Transverse colon (tissue), 4 donors: ENCODE data around the gene MYO9A.

Experiments used
- CTCF ChIP-seq, 5 experiments: fragments of 200-600 bp in 3 of 5; fragments of 450-650 bp in 2 of 5; sonication (generic) in 3 of 5; IDR thresholded peaks; 1 replicate in 2 of 5; 2 replicates in 3 of 5; pipeline ENCODE4 v1.5.1; 2016 to 2017; ENCODE audit warnings: antibody characterized with exemption in 5 of 5, inconsistent platforms in 3 of 5, mild to moderate bottlenecking in 2 of 5, moderate library complexity in 1 of 5
- POLR2A ChIP-seq: fragments of 450-650 bp; IDR thresholded peaks from one replicate; pipeline ENCODE4 v1.6.1; 2016; ENCODE audit warnings: antibody characterized with exemption, mild to moderate bottlenecking, moderate library complexity
- POLR2AphosphoS5 ChIP-seq, 3 donors: sonication (generic); formaldehyde crosslinking; IDR thresholded peaks; one replicate each; pipeline ENCODE4 v1.6.1; 2016; ENCODE audit warnings: antibody characterized with exemption in 3 of 3

- TF ChIP-seq POLR2AphosphoS5 (IDR thresholded peaks at IDR 0.05) = no peak
- TF ChIP-seq CTCF (IDR thresholded peaks at IDR 0.05) = no peak
- no peak for TF ChIP-seq POLR2A
Observed at GRCh38 chr15:71777216-71777943, 340.6 kb downstream of the MYO9A start.
